NCI-H2029 treated with DMSO at 0.1 percent for 48 hours (cell line): ENCODE results near the gene ADM5.

Experiments
- DNase-seq: peaks from one replicate; lab custom pipeline; 2025; lab: John Stamatoyannopoulos, UW

Gene ADM5

GRCh38 chr19:49680421-49681351, 8.7 kb upstream of the ADM5 start:
- DNase-seq = peak; percentile 74

DNA sequence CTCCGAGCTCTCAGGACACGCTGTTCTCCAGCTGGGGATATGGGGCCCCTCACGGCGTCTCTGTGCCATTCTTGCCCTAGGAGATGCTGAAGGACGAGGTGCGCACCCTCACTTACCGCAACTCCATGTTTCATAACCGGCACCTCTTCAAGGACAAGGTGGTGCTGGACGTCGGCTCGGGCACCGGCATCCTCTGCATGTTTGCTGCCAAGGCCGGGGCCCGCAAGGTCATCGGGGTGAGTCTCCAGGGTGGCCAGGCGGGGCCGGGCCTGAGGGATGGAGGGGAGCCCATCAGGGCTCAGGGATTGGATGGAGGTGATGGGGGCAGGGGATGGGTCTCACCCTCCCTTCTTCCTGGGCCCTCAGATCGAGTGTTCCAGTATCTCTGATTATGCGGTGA, 7.6 kb upstream of the ADM5 start:
- DNase-seq = no peak

DNA sequence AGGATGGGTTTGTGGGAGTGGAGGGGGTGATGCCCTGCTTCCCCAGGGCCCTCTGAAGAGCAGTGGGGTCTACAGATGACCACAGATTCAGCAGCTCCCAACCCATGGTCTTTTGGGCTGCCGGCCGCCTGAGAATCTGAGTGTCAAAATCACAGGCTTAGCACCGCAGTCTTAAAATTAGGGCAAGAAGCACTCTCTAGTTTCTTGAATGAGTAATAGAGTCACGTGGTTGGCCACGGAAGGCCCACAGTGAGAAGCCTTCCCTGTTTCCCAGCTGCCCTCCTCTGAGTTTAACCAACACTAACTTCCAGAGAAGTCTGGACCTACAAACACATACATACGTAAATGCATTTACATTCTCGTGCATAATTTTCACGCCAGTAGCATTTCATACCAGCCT, 7.1 kb upstream of the ADM5 start:
- DNase-seq = no peak

- DNase-seq = no peak
Observed at GRCh38 chr19:49683814-49684250, 5.6 kb upstream of the ADM5 start.

GRCh38 chr19:49684251-49684982, 5.0 kb upstream of the ADM5 start:
- no peak for DNase-seq

DNA sequence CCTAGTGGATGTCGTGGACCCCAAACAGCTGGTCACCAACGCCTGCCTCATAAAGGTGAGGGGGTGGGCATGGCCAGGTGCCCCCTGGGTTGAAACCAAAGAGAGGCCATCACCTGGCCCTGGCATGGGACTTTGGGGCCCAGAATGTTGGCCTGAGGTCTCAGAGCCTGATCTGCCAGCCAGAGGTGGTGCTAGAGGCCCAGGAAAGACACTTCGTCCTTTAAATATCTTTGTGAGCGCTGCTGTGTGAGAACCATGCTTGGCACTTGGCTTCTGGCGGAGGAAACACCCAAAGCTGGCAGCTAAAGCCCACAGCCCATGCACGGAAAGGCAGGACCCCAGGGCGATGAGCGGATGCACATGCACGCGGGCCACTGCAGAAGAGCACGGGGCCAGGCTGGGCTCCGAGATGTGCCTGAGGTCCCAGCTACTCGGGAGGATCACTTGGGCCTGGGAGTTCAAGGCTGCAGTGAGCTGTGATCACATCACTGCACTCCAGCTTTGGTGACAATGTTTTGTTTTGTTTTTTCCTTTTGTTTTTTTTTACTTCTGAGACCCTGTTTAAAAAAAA, 4.3 kb upstream of the ADM5 start:
- no peak for DNase-seq

DNA sequence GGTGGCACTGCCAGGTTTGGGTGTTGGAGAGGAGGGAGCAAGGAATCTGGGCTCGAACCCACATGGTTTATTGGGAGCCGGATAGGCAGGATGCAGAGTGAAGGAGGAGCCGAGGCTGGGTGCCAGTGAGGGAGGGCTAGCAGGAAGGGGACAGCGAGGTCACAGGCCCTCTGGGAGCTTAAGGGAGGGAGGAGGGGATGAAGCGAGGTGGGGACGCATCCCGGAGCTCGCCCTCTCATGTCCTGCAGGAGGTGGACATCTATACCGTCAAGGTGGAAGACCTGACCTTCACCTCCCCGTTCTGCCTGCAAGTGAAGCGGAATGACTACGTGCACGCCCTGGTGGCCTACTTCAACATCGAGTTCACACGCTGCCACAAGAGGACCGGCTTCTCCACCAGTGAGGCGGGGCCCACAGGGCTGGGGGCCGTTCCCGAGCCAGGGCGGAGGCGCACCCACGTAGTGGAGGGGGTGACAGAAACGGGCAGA, 3.5 kb upstream of the ADM5 start:
- no peak for DNase-seq

DNA sequence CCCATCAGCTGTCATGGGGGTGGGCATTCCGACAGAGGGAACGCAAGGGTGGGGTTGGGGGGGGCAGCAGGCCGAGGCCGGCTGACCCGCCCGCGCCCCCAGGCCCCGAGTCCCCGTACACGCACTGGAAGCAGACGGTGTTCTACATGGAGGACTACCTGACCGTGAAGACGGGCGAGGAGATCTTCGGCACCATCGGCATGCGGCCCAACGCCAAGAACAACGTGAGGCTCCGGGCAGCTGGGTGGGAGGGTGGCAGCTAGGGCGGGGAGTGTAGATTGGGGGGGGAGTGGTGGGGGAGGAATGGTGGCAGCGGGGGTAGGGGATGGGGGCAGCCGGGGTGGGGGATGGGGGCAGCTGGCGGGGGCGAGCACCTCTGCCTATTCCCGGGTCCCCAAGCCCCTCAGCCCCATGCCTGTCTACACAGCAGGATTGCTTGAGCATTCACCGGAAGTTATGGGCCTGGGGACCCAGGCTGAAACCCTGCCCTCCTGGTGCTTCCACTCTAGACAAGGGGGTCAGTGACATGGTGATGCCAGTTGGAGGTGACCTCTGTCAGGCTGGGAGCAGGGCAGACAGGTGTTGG, 2.8 kb upstream of the ADM5 start:
- no peak for DNase-seq

GRCh38 chr19:49687150-49687549, 2.2 kb upstream of the ADM5 start:
- no peak for DNase-seq

DNA sequence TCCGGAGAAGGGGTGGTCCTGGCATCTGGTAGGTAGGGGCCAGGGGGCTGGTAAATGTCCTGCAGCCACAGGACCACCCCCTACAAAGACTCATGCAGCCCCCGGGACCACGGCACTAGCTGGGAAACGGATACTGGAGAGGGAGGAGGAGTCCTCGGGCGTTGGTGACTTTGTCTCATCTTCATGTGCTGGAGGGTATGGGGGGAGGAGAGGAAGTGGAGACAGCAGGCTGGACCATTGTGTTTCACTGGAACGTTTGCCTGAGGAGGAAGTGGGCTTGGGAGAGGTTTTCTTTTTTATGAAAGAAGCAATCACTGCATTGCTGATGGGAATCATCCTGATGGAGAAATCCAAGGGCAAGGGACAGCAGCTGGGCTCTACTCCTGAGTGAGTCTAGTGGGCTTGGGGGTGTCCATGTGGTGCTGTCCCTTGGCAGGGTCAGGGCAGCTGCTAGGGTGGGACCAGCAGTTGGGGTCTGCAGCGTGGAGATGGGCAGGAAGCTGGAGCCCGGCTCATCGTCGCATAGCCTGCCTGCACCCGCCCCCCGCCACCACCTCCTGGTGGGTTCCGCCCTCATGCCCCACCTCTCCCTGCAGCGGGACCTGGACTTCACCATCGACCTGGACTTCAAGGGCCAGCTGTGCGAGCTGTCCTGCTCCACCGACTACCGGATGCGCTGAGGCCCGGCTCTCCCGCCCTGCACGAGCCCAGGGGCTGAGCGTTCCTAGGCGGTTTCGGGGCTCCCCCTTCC, 1.7 kb upstream of the ADM5 start:
- DNase-seq = no peak

- no peak for DNase-seq
Observed at GRCh38 chr19:49688531-49689132, 762 bp upstream of the ADM5 start.

DNA sequence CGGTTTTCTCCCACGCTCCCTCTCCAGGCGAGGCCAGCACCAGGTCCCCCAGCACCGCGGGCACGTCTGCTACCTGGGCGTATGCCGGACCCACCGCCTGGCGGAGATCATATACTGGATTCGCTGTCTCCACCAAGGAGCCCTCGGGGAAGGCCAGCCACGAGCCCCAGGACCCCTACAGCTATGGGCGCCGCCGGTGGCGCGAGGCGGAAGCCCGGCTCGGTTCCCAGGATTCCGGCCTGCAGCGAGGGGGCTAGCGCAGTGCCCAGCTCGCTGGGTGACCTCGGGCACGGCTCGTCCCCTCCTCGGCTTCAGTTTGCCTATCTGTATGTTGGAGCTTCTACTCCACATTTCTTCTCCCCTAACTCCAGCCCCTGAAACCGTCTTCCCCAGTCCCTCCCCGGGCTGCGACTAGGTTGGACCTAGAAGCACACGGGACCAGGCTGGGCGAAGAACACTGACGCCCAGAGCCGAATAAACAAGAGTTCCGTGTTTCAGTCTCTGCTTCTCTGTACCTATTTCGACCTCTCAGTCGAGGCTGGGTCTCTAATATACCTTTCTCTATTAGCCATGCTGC, 773 bp downstream of the ADM5 start:
- no peak for DNase-seq

- peak; percentile 71 for DNase-seq
Observed at GRCh38 chr19:49690656-49691242, 1.4 kb downstream of the ADM5 start, which contains the start of gene CPT1C. Gene CPT1C (plus strand): TSS chr19:49691116. CDS start chr19:49692253, 1,137 bp downstream.

DNA sequence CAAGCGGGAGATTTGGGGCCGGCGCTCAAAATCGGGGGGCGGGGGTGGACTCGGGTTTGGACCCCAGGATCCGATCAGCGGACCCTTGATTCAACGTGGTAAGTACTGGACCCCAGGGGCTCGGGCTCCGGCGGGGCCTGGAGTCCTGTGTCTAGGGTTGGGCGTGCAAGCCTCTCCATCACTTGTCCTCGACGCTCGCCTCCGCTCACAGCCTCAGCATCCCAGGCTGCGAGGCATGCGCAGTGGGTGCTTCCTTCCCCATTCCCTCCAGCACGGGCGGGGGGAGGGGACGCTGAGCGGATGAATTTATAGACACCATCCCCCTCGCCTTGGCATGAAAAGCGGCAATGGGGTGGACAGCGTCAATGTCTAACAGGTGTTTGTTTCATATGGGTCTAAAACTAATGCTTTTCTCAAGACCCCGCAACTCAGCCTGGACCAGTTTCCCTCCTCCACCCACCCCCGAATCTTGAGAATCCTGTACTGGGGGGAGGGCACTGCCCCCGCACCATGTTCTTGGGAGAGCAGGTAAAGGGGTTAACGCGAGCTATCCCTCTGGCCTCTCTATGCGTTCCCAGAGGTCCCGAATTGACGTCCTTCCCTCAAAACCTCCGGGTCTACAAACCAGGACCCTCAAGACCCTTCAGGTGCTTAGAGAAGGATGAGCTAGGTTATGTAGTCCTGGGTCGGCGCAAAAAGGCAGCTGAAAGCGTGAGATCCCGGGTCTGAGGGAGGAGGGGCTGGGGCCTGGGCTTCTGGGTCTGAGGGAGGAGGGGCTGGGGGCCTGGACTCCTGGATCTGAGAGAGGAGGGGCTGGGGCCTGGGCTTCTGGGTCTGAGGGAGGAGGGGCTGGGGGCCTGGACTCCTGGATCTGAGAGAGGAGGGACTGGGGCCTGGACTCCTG, 2.1 kb downstream of the ADM5 start:
- DNase-seq = peak; percentile 9

GRCh38 chr19:49692147-49692506, 2.7 kb downstream of the ADM5 start:
- DNase-seq = no peak

- DNase-seq = no peak
Observed at GRCh38 chr19:49696115-49696514, 6.7 kb downstream of the ADM5 start.

GRCh38 chr19:49696865-49697264, 7.5 kb downstream of the ADM5 start:
- DNase-seq = no peak

- DNase-seq = no peak
Observed at GRCh38 chr19:49699364-49699763, 10.0 kb downstream of the ADM5 start.

- no peak for DNase-seq
Observed at GRCh38 chr19:49700563-49700962, 11.2 kb downstream of the ADM5 start.
